ENCODE results near the gene LRSAM1.

GRCh38 chr9:127415657-127416056, 35.7 kb upstream of the LRSAM1 start:
- TF ChIP-seq POLR2A (IDR thresholded peaks at IDR 0.05) (no peak), CTCF (IDR thresholded peaks at IDR 0.05) (no peak), EP300 (IDR thresholded peaks at IDR 0.05) (no peak)

Measured in upper lobe of left lung (tissue), 4 donors.